Measurements from ENCODE around the gene ADAMTS12. TPM values are rescaled to one million over a fixed set of nuclear protein-coding genes. Genes with fewer than 3 reads are reported as not detected.

ADAMTS12 gene
- total RNA-seq, 1 donor, result 6.9 TPM

DNA sequence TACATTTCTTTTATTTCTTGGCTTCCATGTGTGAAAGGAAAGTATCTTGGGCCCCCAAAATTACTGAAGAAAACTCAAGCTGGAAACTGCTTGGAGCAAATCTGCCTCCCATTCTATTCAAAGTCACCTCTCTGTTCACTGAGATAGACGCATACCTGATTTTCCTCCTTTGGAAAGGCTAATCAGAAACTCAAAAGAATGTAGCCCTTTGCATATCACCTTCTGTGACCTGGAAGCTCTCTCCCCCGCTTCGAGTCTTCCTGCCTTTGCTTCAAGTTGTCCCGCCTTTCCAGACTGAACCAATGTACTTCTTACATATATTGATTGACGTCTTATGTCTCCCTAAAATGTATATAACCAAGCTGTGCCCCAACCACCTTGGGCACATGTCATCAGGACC, 39.3 kb upstream of the ADAMTS12 start:
- no peak for DNase-seq (ENCODE audit: insufficient read length, low spot score, missing footprints)
- Histone ChIP-seq H3K79me2 (ENCODE audit: insufficient read depth, low read length) (no peaks in the 10 kb centered on the region), H3K36me3 (ENCODE audit: insufficient read depth, low read length) (no peaks in the 10 kb centered on the region), H3K27ac (ENCODE audit: low read depth, low read length) (no peak overlapping the region), H3K4me3 (ENCODE audit: insufficient read depth, low read length) (no peak overlapping the region), H3K27me3 (ENCODE audit: insufficient read depth, low read length) (peaks cover under 1% of the 10 kb centered on the region), H2AFZ (ENCODE audit: low read length) (no peak overlapping the region), H3K4me2 (ENCODE audit: insufficient read depth, low read length) (no peak overlapping the region), H3K9me3 (ENCODE audit: low read depth, low read length) (no peaks in the 10 kb centered on the region), H4K20me1 (ENCODE audit: insufficient read depth, low read length) (no peaks in the 10 kb centered on the region), H3K4me1 (ENCODE audit: insufficient read depth, low read length) (peaks cover 12% of the 10 kb centered on the region)
- TF ChIP-seq, protein P1, sequence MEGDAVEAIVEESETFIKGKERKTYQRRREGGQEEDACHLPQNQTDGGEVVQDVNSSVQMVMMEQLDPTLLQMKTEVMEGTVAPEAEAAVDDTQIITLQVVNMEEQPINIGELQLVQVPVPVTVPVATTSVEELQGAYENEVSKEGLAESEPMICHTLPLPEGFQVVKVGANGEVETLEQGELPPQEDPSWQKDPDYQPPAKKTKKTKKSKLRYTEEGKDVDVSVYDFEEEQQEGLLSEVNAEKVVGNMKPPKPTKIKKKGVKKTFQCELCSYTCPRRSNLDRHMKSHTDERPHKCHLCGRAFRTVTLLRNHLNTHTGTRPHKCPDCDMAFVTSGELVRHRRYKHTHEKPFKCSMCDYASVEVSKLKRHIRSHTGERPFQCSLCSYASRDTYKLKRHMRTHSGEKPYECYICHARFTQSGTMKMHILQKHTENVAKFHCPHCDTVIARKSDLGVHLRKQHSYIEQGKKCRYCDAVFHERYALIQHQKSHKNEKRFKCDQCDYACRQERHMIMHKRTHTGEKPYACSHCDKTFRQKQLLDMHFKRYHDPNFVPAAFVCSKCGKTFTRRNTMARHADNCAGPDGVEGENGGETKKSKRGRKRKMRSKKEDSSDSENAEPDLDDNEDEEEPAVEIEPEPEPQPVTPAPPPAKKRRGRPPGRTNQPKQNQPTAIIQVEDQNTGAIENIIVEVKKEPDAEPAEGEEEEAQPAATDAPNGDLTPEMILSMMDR (IDR thresholded peaks at IDR 0.05; ENCODE audit: extremely low read depth, low read depth, low read length), result no peak

DNA sequence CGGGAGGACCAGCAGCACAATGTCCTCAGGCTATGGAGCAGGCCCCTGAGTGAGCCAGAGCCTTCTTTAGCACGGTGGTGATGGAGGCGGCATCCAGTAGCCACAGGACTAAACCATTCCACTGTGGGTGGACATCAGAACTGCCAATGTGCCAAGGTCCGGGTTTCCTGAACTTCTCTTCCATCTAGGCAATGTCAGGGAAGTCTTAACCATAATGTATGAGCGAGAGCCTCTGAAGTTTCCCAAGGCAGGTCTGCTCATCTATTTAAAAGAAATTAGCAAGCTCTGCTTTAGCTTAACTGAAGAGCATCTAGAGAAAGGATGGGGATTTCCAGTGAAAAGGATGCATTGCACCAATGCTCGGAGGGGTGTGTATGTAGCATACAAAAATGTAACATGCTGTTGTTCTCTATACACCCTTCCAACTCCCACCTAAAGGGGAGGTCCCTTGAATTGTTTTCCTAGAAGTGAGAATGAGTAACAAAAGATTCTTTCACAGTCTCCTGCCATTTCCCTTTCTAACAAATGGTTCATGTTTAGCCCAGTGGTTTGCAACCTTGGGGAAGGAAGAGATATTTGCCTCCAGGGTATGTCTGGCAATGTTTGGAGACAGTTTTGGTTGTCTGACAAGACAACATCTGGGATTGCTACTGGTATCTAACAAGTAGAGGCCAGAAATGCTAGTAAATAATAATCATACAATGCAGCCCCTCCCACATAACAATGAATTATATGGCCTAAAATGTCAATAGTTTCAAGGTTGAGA, 38.3 kb upstream of the ADAMTS12 start:
- TF ChIP-seq, protein P1 (IDR thresholded peaks at IDR 0.05; ENCODE audit: extremely low read depth, low read depth, low read length), result no peak
- Histone ChIP-seq H3K79me2 (ENCODE audit: insufficient read depth, low read length) (no peaks in the 10 kb centered on the region), H3K36me3 (ENCODE audit: insufficient read depth, low read length) (no peaks in the 10 kb centered on the region), H3K4me1 (ENCODE audit: insufficient read depth, low read length) (peaks cover 8% of the 10 kb centered on the region), H4K20me1 (ENCODE audit: insufficient read depth, low read length) (no peaks in the 10 kb centered on the region), H3K27ac (ENCODE audit: low read depth, low read length) (no peak overlapping the region), H3K27me3 (ENCODE audit: insufficient read depth, low read length) (no peaks in the 10 kb centered on the region), H3K4me3 (ENCODE audit: insufficient read depth, low read length) (no peak overlapping the region), H2AFZ (ENCODE audit: low read length) (no peak overlapping the region), H3K9me3 (ENCODE audit: low read depth, low read length) (no peaks in the 10 kb centered on the region), H3K4me2 (ENCODE audit: insufficient read depth, low read length) (no peak overlapping the region)
- DNase-seq (ENCODE audit: insufficient read length, low spot score, missing footprints), result no peak

GRCh38 chr5:33928283-33928682, 36.5 kb upstream of the ADAMTS12 start:
- no peak overlapping the region for H3K4me3 ChIP-seq (ENCODE audit: insufficient read depth, low read length)
- no peak overlapping the region for H2AFZ ChIP-seq (ENCODE audit: low read length)
- no peak overlapping the region for H3K4me2 ChIP-seq (ENCODE audit: insufficient read depth, low read length)
- H4K20me1 ChIP-seq (ENCODE audit: insufficient read depth, low read length), result no peaks in the 10 kb centered on the region
- H3K27me3 ChIP-seq (ENCODE audit: insufficient read depth, low read length), result no peaks in the 10 kb centered on the region
- H3K27ac ChIP-seq (ENCODE audit: low read depth, low read length), result no peak overlapping the region
- no peak for DNase-seq (ENCODE audit: insufficient read length, low spot score, missing footprints)
- H3K9me3 ChIP-seq (ENCODE audit: low read depth, low read length), result no peaks in the 10 kb centered on the region
- TF ChIP-seq, protein P1 (IDR thresholded peaks at IDR 0.05; ENCODE audit: extremely low read depth, low read depth, low read length), result no peak
- no peaks in the 10 kb centered on the region for H3K4me1 ChIP-seq (ENCODE audit: insufficient read depth, low read length)
- no peaks in the 10 kb centered on the region for H3K36me3 ChIP-seq (ENCODE audit: insufficient read depth, low read length)
- no peaks in the 10 kb centered on the region for H3K79me2 ChIP-seq (ENCODE audit: insufficient read depth, low read length)

DNA sequence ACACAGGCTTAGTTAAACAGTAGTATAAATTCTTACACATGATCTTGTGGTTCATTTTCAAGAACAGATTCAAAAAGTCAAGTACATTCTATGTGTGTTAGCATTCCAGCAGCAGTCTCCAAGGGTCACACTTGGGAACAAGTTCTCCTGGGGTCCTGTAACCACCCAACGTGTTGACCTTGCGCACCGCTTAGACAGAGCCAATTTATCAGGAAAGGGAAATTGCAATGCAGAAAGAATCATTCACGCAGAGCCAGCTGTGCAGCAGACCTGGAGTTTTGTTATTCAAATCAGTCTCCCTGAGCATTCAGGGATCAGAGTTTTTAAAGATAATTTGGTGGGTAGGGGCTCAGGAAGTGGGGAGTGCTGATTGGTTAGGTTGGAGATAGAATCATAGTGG, 35.9 kb upstream of the ADAMTS12 start:
- Histone ChIP-seq H3K27me3 (ENCODE audit: insufficient read depth, low read length) (no peaks in the 10 kb centered on the region), H4K20me1 (ENCODE audit: insufficient read depth, low read length) (no peaks in the 10 kb centered on the region), H2AFZ (ENCODE audit: low read length) (no peak overlapping the region), H3K36me3 (ENCODE audit: insufficient read depth, low read length) (no peaks in the 10 kb centered on the region), H3K4me1 (ENCODE audit: insufficient read depth, low read length) (no peaks in the 10 kb centered on the region), H3K27ac (ENCODE audit: low read depth, low read length) (no peak overlapping the region), H3K4me2 (ENCODE audit: insufficient read depth, low read length) (no peak overlapping the region), H3K9me3 (ENCODE audit: low read depth, low read length) (no peaks in the 10 kb centered on the region), H3K4me3 (ENCODE audit: insufficient read depth, low read length) (no peak overlapping the region), H3K79me2 (ENCODE audit: insufficient read depth, low read length) (no peaks in the 10 kb centered on the region)
- DNase-seq (ENCODE audit: insufficient read length, low spot score, missing footprints), result no peak
- TF ChIP-seq, protein P1 (IDR thresholded peaks at IDR 0.05; ENCODE audit: extremely low read depth, low read depth, low read length), result no peak
